ENCODE data around the gene CAPN12. TPM values are rescaled to one million over a fixed set of nuclear protein-coding genes. Genes with fewer than 3 reads are reported as not detected.

Gene CAPN12
- polyA plus RNA-seq, 3 donors = 1.8 TPM; not detected in 2

GRCh38 chr19:38690832-38691231, 53.4 kb downstream of the CAPN12 start:
- intact Hi-C loops (cut with micrococcal nuclease) = loop anchor here in 1 of 2 donors (5.0 kb wide), 1 partner anchor 34 kb away; no protein-coding TSS in a partner anchor
- Mint-ChIP-seq H3K9me3 (peaks cover 0 to 2% (median 0%) of the 10 kb centered on the region in 7 donors), H3K4me3 (no peak overlapping the region), H3K27ac (peak overlapping the region; percentile 59 to 90 (median 68)), H3K4me1 (peaks cover 94% of the 10 kb centered on the region), H3K27me3 (ENCODE audit: low read depth in 3 of 3) (no peaks in the 10 kb centered on the region), H3K36me3 (peaks cover 12 to 21% of the 10 kb centered on the region in 2 donors)
- no peak for DNase-seq
- 93% methylated on average over 4 of the region's 7 CpGs for WGBS (ENCODE audit: insufficient coverage)
- Histone ChIP-seq H3K4me3 (replicated peaks in 1 of 3; ENCODE audit: low read depth in 2 of 3, low read length in 3 of 3) (no peak overlapping the region), H3K27me3 (ENCODE audit: control insufficient read depth in 2 of 2, insufficient read depth in 2 of 2, low read length in 2 of 2) (no peaks in the 10 kb centered on the region), H4K20me1 (ENCODE audit: insufficient read depth, low read length) (peaks cover 34% of the 10 kb centered on the region), H3K36me3 (replicated peaks in 1 of 2; ENCODE audit: control insufficient read depth in 1 of 2, insufficient read depth in 2 of 2, low read length in 2 of 2) (no peaks in the 10 kb centered on the region), H3K4me2 (replicated peaks; ENCODE audit: extremely low read depth, low read length, poor library complexity, severe bottlenecking) (no peak overlapping the region), H3K4me1 (ENCODE audit: control insufficient read depth in 1 of 2, insufficient read depth in 2 of 2, low read length in 2 of 2) (peaks cover 87 to 97% of the 10 kb centered on the region in 2 donors), H3K79me2 (ENCODE audit: insufficient read depth, low read length) (peaks cover 97% of the 10 kb centered on the region), H3K27ac (ENCODE audit: low read depth in 1 of 2, low read length in 2 of 2) (no peak overlapping the region), H3K9me3 (replicated peaks in 1 of 2; ENCODE audit: control insufficient read depth in 1 of 2, insufficient read depth in 1 of 2, low read length in 2 of 2) (no peaks in the 10 kb centered on the region), H3K9ac (ENCODE audit: insufficient read depth, low read length, poor library complexity, severe bottlenecking) (no peak overlapping the region), H2AFZ (ENCODE audit: insufficient read depth, low read depth, low read length, poor library complexity, severe bottlenecking) (no peak overlapping the region)
- no peak for TF ChIP-seq CTCF (IDR thresholded peaks at IDR 0.05)

GRCh38 chr19:38690146-38690545, 54.1 kb downstream of the CAPN12 start:
- intact Hi-C loops (cut with micrococcal nuclease) = loop anchor here in 1 of 2 donors (5.0 kb wide), 1 partner anchor 33 kb away; no protein-coding TSS in a partner anchor
- H3K27ac Mint-ChIP-seq = peak overlapping the region in 5 of 7 donors; percentile 14 to 95 (median 66)
- Histone ChIP-seq H3K36me3 (replicated peaks in 1 of 2; ENCODE audit: control insufficient read depth in 1 of 2, insufficient read depth in 2 of 2, low read length in 2 of 2) (no peaks in the 10 kb centered on the region), H2AFZ (ENCODE audit: insufficient read depth, low read depth, low read length, poor library complexity, severe bottlenecking) (no peak overlapping the region), H3K4me2 (replicated peaks; ENCODE audit: extremely low read depth, low read length, poor library complexity, severe bottlenecking) (no peak overlapping the region), H3K9ac (ENCODE audit: insufficient read depth, low read length, poor library complexity, severe bottlenecking) (no peak overlapping the region), H3K27me3 (ENCODE audit: control insufficient read depth in 2 of 2, insufficient read depth in 2 of 2, low read length in 2 of 2) (no peaks in the 10 kb centered on the region), H3K27ac (ENCODE audit: low read depth in 1 of 2, low read length in 2 of 2) (peak overlapping the region in 1 of 2 donors; percentile 17), H3K4me3 (replicated peaks in 1 of 3; ENCODE audit: low read depth in 2 of 3, low read length in 3 of 3) (no peak overlapping the region), H4K20me1 (ENCODE audit: insufficient read depth, low read length) (peaks cover 28% of the 10 kb centered on the region), H3K4me1 (ENCODE audit: control insufficient read depth in 1 of 2, insufficient read depth in 2 of 2, low read length in 2 of 2) (peaks cover 87 to 97% of the 10 kb centered on the region in 2 donors), H3K9me3 (replicated peaks in 1 of 2; ENCODE audit: control insufficient read depth in 1 of 2, insufficient read depth in 1 of 2, low read length in 2 of 2) (no peaks in the 10 kb centered on the region), H3K79me2 (ENCODE audit: insufficient read depth, low read length) (peaks cover 97% of the 10 kb centered on the region)
- no peak for TF ChIP-seq CTCF (IDR thresholded peaks at IDR 0.05)
- H3K27me3 Mint-ChIP-seq (ENCODE audit: low read depth in 3 of 3) = no peaks in the 10 kb centered on the region
- peaks cover 94% of the 10 kb centered on the region for H3K4me1 Mint-ChIP-seq
- H3K4me3 Mint-ChIP-seq = no peak overlapping the region
- peaks cover 12 to 21% of the 10 kb centered on the region in 2 donors for H3K36me3 Mint-ChIP-seq
- 97% methylated on average over 14 of the region's 14 CpGs for WGBS (ENCODE audit: insufficient coverage)
- no peaks in the 10 kb centered on the region for H3K9me3 Mint-ChIP-seq
- DNase-seq = no peak
